Germinal center (tissue), 1 donor: ENCODE measurements around the gene BNIP5.

Source experiments
- DNase-seq: peaks from one replicate; pipeline ENCODE4 v3.0.0; 2012; ENCODE audit warnings: mixed read lengths, low spot score

Gene BNIP5

DNA sequence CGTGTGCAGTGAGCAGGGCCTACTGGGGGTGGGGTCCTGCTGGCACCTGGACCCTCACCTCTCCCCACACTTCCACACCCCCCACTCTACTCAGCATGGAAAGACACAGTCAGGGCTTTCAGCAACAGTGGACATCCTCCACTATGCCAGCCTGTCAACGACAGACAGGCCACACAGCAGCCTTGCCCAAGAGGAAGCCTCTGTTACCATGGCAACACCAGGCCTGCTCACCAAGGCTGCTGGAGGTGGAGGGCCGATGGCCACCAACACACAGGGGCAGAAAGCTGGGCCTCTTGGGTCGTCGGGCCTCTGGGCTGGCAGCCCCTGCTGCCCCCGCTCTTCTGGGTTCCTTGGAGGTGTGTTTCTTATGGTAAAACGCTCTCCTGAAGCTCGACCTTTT, 13.6 kb downstream of the BNIP5 start:
- DNase-seq: no peak

DNA sequence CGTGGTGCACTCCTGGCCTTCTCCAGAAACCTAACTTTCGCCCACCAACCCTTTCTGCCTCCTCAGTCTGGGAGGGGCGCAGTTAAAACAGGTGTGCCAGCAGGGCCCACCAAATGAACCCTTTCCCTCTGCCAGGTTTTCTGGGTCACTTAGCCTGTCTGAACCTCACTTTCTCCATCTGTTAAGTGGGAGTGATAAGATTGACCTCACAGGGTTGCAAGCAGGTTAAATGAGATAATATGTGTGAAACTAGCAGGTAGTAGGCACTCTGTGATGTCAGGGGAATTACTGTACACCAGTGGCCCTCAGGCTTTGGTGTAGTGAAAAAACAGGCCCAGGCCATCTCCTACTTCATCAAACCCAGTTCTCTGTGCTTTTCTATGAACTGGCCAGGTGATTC, 14.1 kb downstream of the BNIP5 start:
- DNase-seq: no peak

DNA sequence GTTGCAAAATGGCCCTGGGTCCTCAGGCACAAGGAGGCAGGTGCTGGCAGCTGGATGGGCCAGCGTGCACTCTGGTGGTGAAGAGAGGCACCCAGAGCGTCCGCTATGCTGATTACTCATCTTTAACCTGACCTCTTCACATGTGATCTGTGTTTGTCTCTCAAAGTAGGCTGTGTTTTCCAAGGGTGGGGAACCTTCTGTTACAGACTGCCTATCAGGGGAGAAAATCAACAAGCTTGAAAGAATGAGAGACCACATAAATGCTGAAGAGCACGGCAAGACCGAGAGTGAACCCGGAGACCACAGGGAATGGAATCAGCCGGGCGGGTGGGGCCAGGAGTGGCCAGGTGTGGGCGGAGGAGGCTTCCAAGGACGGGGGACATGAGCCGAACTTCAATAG, 16.2 kb downstream of the BNIP5 start:
- no peak for DNase-seq

DNA sequence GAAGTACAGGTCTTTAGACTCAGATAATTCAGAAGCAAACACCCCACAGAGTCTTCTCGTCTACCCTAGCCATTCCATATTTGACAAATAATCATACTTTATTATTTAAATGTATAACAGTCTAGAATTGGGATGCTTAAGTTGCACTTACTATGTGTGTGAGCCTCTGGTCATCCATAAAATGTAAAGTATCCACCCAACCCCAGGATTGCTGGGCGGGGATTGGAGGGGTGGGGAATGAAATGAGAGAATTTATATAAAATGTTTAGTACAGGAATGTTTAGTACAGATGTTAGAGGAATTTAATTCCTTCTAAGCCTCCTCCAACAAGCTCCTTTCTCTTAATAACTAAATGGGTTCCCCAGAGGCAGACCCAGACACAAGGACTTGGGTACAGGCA, 16.9 kb downstream of the BNIP5 start:
- DNase-seq: no peak

DNA sequence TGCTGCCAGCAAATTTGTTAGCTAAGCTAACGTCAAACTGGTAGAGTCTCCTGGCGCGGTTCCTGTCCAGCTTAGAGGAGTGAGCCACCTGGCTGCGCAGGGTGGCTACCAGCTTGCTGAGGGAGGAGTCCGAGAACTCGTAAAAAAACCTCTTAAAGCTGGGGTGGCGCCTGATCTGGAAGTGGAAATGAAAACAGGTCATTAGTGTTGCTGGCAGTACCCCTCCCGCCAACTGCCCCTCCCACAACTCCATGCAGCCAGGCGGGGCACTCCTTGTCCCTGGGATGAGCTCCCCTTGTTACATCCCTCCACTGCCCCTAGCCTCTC, 17.3 kb downstream of the BNIP5 start:
- DNase-seq: no peak

DNA sequence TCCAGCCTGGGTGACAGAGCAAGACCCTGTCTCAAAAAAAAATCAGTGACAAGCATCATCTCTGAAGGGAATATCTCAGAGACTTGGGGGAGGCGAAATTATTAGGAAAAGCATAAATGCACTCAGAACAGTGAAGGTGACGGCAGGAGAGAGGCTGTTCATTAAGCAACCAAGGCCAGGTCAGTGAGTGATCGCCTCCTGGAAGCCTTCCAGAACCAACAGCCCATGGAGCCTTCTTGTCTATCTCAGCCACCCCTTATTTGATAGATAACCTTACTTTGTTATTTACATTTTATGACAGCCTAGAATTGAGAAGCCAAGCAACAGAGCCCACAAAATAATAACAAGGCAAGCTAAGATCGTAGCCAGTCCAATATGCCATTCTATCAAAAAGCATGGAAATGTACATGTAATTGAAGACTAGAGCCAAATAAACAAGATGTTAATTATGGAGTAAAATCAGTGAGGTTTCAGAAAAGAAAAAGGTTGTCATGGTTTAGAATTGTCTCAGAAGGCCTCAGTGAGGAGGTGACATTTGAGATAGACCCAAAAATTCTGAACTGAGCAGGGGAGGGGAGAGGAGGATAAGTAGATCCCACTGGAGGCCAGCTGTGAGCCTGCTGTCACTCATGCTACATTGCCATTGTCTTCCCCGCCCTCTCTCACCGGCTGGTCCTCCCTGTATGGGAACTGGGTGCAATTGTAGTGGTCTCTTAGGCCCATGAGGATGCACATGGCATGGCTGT, 17.8 kb downstream of the BNIP5 start:
- DNase-seq: no peak

DNA sequence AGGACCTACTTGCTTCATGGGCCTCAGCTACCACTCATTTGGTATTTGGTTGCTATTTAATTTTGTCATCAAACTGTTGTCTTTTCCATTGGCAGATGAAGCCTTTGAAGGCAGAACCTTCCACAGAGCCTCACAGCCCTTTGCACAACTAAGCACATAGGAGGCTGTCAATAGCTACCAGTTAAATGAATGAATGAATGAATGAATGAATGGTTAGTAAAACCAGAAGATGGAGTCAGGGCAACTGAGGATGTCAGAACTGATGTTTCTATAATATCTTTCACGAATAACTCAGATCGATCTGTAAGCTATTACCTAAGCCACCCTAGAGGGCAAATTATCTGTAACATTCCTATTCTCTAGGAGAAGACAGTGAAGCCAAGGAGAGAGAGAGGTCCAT, 19.1 kb downstream of the BNIP5 start:
- DNase-seq: no peak

DNA sequence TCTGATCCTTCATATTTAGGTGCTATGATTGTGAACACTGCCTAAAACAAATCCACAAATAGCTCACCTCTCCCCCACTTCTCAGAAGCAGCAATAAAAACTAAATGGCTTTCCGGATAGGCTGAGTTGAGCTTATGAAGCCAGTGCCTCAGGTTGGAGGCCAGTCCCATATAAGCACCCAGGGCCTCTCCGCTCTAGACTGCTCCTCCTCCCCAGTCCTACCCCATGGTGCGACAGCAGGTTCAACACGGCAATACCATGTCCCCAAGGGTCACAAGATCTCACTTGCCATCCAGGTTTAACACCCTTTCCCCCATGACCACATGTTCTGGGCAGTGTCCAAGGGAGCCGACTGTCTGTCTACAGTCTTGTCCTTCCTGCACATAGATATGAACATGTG, 20.8 kb downstream of the BNIP5 start:
- no peak for DNase-seq

DNA sequence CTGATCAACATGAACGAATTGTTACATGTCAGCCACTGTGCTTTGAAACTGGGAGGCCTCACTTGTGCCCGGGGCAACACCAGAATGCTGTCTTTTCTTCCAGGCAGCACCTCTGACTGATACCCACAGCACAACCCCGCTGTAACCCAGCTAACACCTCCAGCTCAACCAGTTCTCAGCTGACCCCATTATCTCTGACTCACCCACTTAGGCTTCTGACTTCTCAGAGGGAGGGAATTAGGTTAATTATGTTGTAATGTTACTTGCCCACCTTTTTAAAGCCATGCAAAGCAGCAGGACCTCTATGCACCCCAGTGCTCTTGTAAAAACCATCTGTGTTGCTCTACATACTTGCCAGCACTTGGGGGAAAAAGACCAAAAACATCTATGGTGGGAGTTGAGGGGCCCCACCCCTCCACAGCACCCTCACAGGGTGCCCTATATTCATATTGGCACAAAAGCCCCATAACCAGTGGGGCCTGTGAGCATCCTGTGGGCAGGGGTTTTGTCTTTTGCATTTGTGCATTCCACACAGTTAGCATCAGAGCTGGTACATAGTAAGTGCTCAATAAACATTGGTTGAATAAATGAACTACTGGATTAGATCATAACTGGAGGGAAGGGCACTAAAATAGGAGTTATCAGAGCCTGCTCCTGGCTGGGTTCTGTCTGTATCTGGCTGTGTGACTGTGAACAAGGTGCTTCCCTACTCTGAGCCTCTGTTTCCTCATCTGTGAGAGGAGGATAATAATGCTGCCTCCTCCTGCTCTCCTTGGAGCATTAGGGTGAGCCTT, 22.3 kb downstream of the BNIP5 start:
- peak; percentile 44 for DNase-seq

DNA sequence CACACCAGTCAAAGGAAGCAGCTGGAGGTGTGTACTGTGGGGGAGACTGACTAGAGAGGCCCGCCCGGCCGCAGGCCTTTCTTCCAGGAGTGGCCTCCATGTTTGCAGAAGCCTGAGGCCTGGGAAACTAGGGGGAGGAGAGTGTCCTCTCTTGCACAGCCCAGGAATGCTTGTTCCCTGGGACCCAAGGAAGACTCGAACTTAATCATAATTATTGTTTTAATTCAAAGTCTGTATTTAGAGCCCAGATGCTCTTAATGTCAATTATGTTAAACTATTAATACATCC, 23.1 kb downstream of the BNIP5 start:
- DNase-seq: no peak

DNA sequence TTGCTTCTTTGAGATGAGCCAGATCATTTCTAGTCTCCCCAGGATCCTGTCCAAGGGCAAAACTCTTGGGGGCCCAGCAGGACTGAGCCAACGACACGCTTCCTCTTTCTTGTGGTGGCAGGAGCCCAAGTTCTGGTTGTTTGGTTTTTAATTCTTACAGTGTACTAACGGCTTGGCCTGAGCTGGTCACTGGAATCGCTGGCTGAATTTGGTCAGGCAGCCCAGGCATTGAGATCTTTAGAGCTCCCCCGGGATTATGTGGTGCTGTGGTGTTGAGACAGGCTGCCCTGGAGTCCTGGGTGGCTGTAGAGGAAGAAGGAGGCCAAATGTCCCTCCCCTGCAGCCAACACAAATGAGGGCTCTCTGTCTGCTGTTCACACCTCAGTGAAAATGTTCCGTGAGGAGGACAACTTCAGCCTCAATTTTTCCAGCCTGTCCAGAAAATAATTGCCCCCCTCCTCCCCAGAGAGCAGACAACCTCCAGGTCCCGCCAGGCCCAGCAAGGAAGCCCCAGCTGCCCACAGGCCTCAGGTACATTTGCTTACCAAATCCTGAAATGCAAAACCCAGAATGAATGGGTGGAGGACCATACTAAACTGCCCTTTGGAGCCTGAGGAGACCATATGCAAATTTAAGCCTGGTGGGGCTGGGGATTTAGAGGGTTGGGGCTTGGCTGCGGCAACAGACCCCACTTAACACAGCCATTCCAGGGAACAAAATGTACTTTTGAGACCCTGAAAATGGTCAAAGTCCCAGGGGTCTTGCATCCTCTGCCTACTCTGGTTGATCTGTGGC, 23.6 kb downstream of the BNIP5 start:
- DNase-seq: peak; percentile 58

DNA sequence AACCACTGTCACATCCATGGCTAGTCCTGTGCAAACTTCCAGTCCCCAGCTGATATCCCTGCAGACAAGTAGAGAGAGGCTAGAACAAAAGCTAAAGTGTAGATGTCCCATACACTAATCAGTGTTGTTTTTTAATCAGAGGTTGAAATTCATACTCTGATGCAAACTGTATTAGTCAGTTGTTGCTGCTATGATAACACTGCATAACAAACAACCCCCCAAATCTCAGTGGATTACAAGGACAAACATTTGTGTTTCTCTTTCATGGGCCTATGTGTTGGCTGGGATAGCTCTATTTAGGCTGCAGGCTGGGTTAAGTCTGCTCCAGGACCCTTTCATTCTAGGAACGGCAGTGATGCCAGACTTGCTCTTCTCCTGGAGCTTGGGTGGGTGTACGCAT, 26.8 kb downstream of the BNIP5 start:
- no peak for DNase-seq

DNA sequence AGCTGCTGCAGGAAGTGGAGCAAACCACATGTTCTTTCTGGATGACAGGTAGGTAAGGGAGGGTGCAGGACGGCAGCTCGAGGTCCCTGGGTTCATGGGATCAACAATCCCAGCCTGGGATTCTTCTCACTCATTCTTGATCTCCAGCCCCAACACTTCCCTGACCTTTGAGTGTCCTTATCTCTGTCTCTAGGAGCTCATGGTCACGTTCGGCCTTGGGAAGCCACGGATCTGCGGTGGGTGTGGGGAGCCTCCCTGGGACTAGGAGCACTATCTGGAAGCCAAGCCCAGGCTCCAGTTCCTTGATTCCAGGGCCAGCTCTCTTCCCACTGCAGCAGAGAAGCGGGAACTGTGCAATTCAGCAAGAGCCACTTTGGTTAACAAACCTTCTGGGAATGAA, 27.5 kb downstream of the BNIP5 start:
- DNase-seq: no peak

DNA sequence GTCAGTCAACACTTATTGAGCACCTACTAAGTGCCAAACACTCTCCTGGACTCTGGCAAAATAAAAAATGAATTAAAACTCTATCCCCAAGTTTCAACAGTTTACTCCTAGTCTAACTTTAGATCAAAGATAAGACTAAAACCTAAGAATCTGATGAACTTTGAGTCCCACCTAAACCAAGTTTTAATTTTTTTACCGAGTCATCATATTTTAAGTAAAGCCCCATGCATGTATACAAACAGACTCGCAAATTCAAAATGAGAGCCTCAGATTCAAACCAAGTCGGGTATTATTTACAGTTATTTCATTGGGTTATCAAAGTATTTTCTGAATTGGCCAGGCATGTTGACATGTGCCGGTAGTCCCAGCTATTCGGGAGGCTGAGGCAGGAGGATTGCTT, 28.2 kb downstream of the BNIP5 start:
- DNase-seq: no peak

DNA sequence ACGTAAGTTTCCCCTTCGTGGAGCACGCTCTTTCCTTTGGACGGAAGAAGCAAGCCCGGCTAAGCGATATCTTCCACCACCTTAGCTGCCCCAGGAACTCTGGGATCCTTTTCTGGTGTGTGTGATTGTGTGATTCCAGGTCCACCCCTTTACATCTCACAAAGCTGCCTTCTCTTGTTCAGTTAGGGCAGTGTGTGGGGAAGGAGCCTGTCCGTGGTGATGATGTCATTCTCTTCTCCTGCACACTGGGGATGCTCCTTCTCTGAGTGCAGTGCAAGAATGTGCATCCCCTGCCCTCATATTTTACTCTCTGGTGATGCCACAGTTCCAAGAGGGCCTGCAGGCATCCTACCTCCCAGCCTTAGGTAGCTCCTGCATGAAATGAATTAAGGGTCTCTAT, 30.3 kb downstream of the BNIP5 start:
- DNase-seq: no peak

DNA sequence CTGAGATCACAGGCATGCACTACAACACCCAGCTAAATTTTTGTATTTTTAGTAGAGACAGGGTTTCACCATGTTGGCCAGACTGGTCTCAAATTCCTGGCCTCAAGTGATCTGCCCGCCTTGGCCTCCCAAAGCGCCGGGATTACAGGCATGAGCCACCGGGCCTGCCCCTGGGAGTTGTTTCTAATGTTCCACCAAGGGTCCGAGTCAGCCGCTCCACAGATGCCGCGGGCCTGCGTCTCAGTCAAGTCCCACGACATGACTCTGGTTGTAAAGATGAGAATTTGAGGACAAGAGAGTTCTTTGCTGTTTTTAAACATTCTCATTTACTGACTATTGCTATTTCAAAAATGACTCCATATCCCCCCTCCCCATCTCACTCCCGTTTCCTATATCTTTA, 30.8 kb downstream of the BNIP5 start:
- no peak for DNase-seq

DNA sequence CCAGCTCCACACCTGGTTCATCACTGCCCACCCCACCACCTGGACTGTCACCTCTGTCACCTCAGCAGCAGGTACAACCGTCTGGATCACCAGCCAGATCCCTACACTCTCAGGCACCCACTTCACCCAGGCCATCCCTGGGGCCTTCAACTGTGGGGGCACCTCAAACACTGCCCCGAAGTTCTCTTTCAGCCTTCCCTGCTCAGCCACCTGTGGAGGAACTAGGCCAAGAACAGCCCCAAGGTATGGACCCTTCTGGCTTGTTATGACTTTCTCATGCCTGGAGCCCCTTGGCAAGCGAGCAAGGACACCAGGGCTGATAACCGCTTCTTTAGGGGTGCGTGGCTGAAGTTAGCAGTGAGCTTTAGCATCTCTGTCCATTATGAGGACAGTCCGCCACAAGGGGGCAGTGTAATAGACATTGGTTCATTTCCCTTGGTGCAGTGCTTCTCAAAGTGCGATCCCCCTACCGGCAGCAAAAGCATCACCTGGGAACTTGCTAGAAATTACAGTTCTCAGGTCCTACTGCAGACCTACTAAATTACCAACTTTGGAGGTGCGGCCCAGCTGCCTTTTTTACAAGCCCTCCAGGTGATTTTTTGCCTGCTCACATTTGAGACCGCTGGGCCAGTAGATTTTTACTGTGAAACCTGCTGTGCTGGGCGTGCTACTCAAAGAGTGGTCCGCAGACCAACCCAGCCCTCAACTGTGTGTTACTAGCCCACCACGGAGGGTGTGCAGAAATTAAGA, 34.3 kb downstream of the BNIP5 start:
- DNase-seq: peak; percentile 85

DNA sequence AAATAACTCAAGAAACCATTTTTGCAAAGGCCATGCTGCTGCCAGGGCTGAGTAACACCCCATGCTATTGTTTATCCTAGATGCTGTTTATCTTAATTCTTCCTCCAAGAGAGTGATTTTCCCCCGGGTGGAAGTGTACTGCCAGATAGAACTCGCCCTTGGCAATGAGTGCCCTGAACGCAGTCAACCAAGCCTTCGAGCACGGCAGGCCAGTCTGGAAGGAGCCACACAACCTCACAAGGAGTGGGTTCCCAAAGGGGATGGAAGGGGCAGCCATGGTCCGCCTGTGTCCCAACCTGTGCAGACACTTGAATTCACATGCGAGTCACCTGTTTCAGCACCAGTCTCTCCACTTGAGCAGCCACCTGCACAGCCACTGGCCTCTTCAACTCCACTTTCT, 34.9 kb downstream of the BNIP5 start:
- no peak for DNase-seq

DNA sequence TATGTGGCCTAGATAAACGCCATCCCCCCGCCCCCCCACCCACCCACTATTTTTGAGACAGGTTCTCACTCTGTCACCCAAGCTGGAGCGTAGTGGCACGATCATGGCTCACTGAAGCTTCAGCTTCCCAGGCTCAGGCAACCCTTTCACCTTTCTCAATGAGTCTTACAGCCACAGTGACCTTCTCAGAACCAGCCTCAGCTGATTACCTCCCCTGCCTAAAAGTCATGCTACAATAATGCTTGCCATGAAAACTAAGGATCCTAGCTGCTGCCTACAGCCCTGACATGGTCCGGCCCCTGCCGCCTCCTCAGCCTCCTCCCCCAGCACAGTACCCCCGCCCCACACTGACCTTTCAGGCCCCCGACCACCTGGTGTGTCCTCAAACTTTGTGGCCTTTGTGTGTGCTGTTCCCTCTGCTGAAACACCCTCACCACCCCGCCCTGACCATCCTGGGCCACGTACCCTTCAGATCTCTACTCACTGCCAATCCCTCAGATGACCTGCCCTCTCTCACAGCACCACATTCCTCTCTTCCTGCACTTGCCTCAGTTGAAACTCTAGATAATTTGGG, 35.5 kb downstream of the BNIP5 start:
- DNase-seq: no peak

DNA sequence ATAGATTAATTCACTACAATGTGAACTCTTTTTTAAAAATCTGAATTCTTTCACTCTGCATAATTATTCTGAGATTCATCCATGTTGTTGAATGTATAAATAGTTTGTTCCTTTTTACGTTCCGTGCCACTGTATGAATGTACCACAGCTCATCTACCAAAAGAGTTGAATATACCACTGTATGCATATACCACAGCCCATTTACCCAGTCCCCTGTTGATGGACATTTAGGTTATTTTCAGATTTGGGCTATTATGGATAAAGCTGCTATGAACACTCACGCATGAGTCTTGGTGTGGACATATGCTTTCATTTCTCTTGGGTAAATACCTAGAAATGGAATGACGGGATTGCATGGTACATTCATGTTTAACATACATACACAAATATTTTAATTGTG, 38.7 kb downstream of the BNIP5 start:
- no peak for DNase-seq

DNA sequence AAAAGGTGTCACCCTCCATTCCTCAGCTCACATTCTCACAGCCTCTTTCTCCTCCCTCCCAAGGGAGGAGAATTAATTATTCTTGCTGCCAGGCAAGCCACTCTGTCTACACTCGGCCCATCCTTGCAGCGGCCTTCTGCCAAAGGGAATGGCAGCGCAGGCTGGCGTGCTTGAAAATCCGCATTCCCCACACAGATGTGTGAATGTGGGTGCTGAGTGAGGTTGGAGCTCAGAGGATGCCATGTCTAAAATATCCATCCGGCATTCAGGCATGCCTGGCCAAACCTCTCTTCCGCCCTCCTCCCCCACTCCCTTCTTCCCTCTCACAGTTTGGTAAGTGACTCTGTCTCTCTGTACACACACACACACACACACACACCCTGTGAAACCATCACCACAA, 39.2 kb downstream of the BNIP5 start:
- DNase-seq: no peak

DNA sequence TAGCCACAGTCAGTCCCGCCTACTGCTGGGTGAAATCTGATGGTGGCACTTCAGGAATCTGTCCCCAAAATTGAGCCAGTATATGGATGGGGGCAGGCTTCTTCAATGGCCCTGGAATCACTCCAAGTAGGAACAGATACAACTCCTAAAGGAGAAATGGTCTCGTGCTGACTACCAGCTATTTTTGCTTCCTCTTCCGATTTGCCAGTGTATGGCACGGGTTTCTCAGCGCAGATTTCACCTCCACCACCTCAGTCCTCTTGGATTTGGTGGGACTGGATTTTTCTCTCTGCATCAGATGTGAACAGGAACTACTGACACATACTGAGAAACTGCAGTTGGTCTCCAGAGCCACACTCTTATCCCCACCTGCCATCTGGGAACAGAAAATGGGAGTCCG, 39.6 kb downstream of the BNIP5 start:
- DNase-seq: no peak
